Gastrocnemius medialis (tissue), 4 donors: ENCODE measurements around the gene NAV3. TPM values are rescaled to one million over a fixed set of nuclear protein-coding genes. Genes with fewer than 3 reads are reported as not detected.

ENCODE experiments used
- ATAC-seq, 2 donors: fragments of 150-250 bp; one replicate each; pipeline ENCODE4 v1.9.1; 2016
- DNase-seq, 2 donors: peaks; one replicate each; pipeline ENCODE4 v3.0.0-alpha.2; 2019
- H3K27ac ChIP-seq, 4 donors: fragments of 200-600 bp; sonication (generic); 1 replicate in 1 of 4; 2 replicates in 3 of 4; pipeline ENCODE4 v1.5.1; 2016 to 2018; ENCODE audit warnings: mild to moderate bottlenecking in 2 of 4, moderate library complexity in 1 of 4
- H3K27me3 ChIP-seq, 3 donors: fragments of 200-600 bp; sonication (generic) in 2 of 3; 1 replicate in 1 of 3; 2 replicates in 2 of 3; pipeline versions ENCODE4 v1.5.1 to v1.6.0; 2016 to 2019; ENCODE audit warnings: mild to moderate bottlenecking in 1 of 3, moderate library complexity in 1 of 3
- H3K36me3 ChIP-seq, 2 donors: fragments of 200-600 bp; sonication (generic) in 1 of 2; one replicate each; pipeline ENCODE4 v1.5.1; 2017 to 2018
- H3K4me1 ChIP-seq, 2 donors: fragments of 200-600 bp; sonication (generic) in 1 of 2; one replicate each; pipeline ENCODE4 v1.5.1; 2016 to 2017; ENCODE audit warnings: mild to moderate bottlenecking in 2 of 2
- H3K4me3 ChIP-seq, 4 donors: fragments of 200-600 bp; sonication (generic) in 3 of 4; 1 replicate in 1 of 4; 2 replicates in 3 of 4; pipeline ENCODE4 v1.5.1; 2016 to 2019; ENCODE audit warnings: mild to moderate bottlenecking in 2 of 4
- H3K9me3 ChIP-seq, 3 donors: fragments of 200-600 bp; sonication (generic) in 2 of 3; 1 replicate in 1 of 3; 2 replicates in 2 of 3; pipeline ENCODE4 v1.5.1; 2016 to 2019
- CTCF ChIP-seq, 5 experiments: fragments of 450-650 bp in 3 of 5; fragments of 200-600 bp in 2 of 5; sonication (generic) in 2 of 5; IDR thresholded peaks in 4 of 5; conservative IDR thresholded peaks in 1 of 5; 1 replicate in 4 of 5; 2 replicates in 1 of 5; pipeline ENCODE4 v1.5.1; 2016 to 2019; ENCODE audit warnings: antibody characterized with exemption in 5 of 5, mild to moderate bottlenecking in 3 of 5, moderate library complexity in 3 of 5
- POLR2A ChIP-seq, 2 donors: fragments of 450-650 bp; IDR thresholded peaks; one replicate each; pipeline ENCODE4 v1.6.1; 2017; ENCODE audit warnings: antibody characterized with exemption in 2 of 2, mild to moderate bottlenecking in 2 of 2, moderate library complexity in 2 of 2
- in situ Hi-C, 4 donors: fragments of 200-750 bp; cut with MboI; loops; one replicate each; pipeline versions ENCODE4 v1.15.0 to v1.8.0; 2017; ENCODE audit warnings: low sequenced_read_pairs in 4 of 4
- intact Hi-C: fragments of 100-400 bp; cut with DNase I; formaldehyde crosslinking; loops from one replicate; pipeline ENCODE4 v1.15.1; 2023; ENCODE audit warnings: low total_unique reads
- total RNA-seq, 4 donors: library from RNA; depleted of rRNA; stranded (reverse); fragments of >200 nt; gene quantifications; one replicate each; pipeline versions ENCODE4 v1.1.0 to v1.2.3, GENCODE V29; 2016

The NAV3 gene
- total RNA-seq, 4 donors from 2014 or later = 0.87 to 2.5 (median 2.0) TPM

- Histone ChIP-seq H3K9me3 (no peaks in the 10 kb centered on the region), H3K27ac (no peak overlapping the region), H3K36me3 (no peaks in the 10 kb centered on the region), H3K4me1 (no peaks in the 10 kb centered on the region), H3K27me3 (no peaks in the 10 kb centered on the region), H3K4me3 (no peak overlapping the region)
- in situ Hi-C loops = no loop called here
- no peak for TF ChIP-seq CTCF (IDR thresholded peaks at IDR 0.05 in 4 of 5, conservative IDR thresholded peaks at IDR 0.05 in 1 of 5)
- no peak for TF ChIP-seq POLR2A (IDR thresholded peaks at IDR 0.05)
- intact Hi-C loops = no loop called here
- DNase-seq (no peak), ATAC-seq (no peak)
Measured at GRCh38 chr12:77855548-77855947, 24.9 kb downstream of the NAV3 start.

GRCh38 chr12:77861317-77861716 is 30.6 kb downstream of the NAV3 start:
- Histone ChIP-seq H3K36me3 (no peaks in the 10 kb centered on the region), H3K9me3 (no peaks in the 10 kb centered on the region), H3K4me3 (no peak overlapping the region), H3K27me3 (no peaks in the 10 kb centered on the region), H3K4me1 (no peaks in the 10 kb centered on the region), H3K27ac (no peak overlapping the region)
- TF ChIP-seq POLR2A (IDR thresholded peaks at IDR 0.05) (no peak), CTCF (IDR thresholded peaks at IDR 0.05 in 4 of 5, conservative IDR thresholded peaks at IDR 0.05 in 1 of 5) (no peak)
- in situ Hi-C loops (no loop called here), intact Hi-C loops (no loop called here)
- no peak for DNase-seq
- no peak for ATAC-seq

- no peak for ATAC-seq
- intact Hi-C loops = no loop called here
- no peaks in the 10 kb centered on the region for H3K9me3 ChIP-seq
Measured at GRCh38 chr12:77865178-77865577, 34.5 kb downstream of the NAV3 start.

GRCh38 chr12:77878901-77879300 is 48.2 kb downstream of the NAV3 start:
- in situ Hi-C loops = no loop called here
- Histone ChIP-seq H3K9me3 (no peaks in the 10 kb centered on the region), H3K4me3 (no peak overlapping the region), H3K36me3 (no peaks in the 10 kb centered on the region), H3K27ac (no peak overlapping the region), H3K4me1 (no peaks in the 10 kb centered on the region), H3K27me3 (no peaks in the 10 kb centered on the region)
- intact Hi-C loops = no loop called here
- TF ChIP-seq POLR2A (IDR thresholded peaks at IDR 0.05) (no peak), CTCF (IDR thresholded peaks at IDR 0.05 in 4 of 5, conservative IDR thresholded peaks at IDR 0.05 in 1 of 5) (no peak)
- ATAC-seq (no peak), DNase-seq (no peak)

More at GRCh38 chr12:77865178-77865577, 34.5 kb downstream of the NAV3 start:
- Histone ChIP-seq H3K4me1 (no peaks in the 10 kb centered on the region), H3K27ac (no peak overlapping the region), H3K4me3 (no peak overlapping the region), H3K27me3 (no peaks in the 10 kb centered on the region), H3K36me3 (no peaks in the 10 kb centered on the region)
- in situ Hi-C loops = no loop called here
- TF ChIP-seq CTCF (IDR thresholded peaks at IDR 0.05 in 4 of 5, conservative IDR thresholded peaks at IDR 0.05 in 1 of 5) = no peak
- no peak for TF ChIP-seq POLR2A (IDR thresholded peaks at IDR 0.05)
- no peak for DNase-seq

GRCh38 chr12:77882709-77883108 is 52.0 kb downstream of the NAV3 start:
- H3K4me3 ChIP-seq = no peak overlapping the region
- intact Hi-C loops (no loop called here), in situ Hi-C loops (no loop called here)
- H3K36me3 ChIP-seq = no peaks in the 10 kb centered on the region
- no peaks in the 10 kb centered on the region for H3K27me3 ChIP-seq
- TF ChIP-seq POLR2A (IDR thresholded peaks at IDR 0.05) (no peak), CTCF (IDR thresholded peaks at IDR 0.05 in 4 of 5, conservative IDR thresholded peaks at IDR 0.05 in 1 of 5) (no peak)
- H3K9me3 ChIP-seq = no peaks in the 10 kb centered on the region
- no peak overlapping the region for H3K27ac ChIP-seq
- DNase-seq = no peak
- ATAC-seq = no peak
- H3K4me1 ChIP-seq = no peaks in the 10 kb centered on the region
